Fibroblast of pulmonary artery (primary cell): ENCODE results near the gene SIGLEC14.

Source experiments
- DNase-seq: peaks from one replicate; pipeline ENCODE4 v3.0.0-alpha.2; 2010; ENCODE audit warnings: low read depth
- H3K4me3 ChIP-seq: replicated peaks from 2 replicates; pipeline ENCODE4 v1.5.1; 2011; ENCODE audit warnings: low read depth, mild to moderate bottlenecking, control low read depth, low read length, moderate library complexity
- CTCF ChIP-seq: IDR thresholded peaks from 2 replicates; pipeline ENCODE4 v1.5.1; 2011; ENCODE audit warnings: mild to moderate bottlenecking, control low read depth, low read length, inconsistent platforms; ENCODE audit errors: missing control alignments

The SIGLEC14 gene

GRCh38 chr19:51668216-51668615 lies 21.6 kb upstream of the SIGLEC14 start:
- TF ChIP-seq CTCF, result no peak
- DNase-seq, result no peak
- no peak overlapping the region for H3K4me3 ChIP-seq

GRCh38 chr19:51664997-51665396 lies 18.4 kb upstream of the SIGLEC14 start:
- DNase-seq, result no peak
- peak; percentile 22 for TF ChIP-seq CTCF
- no peak overlapping the region for H3K4me3 ChIP-seq

GRCh38 chr19:51664131-51664530 lies 17.5 kb upstream of the SIGLEC14 start:
- no peak for DNase-seq

GRCh38 chr19:51663650-51664049 lies 17.0 kb upstream of the SIGLEC14 start:
- no peak overlapping the region for H3K4me3 ChIP-seq
- no peak for DNase-seq
- TF ChIP-seq CTCF, result no peak

More at GRCh38 chr19:51664131-51664530, 17.5 kb upstream of the SIGLEC14 start:
- TF ChIP-seq CTCF, result no peak
- no peak overlapping the region for H3K4me3 ChIP-seq

GRCh38 chr19:51660975-51661600 lies 14.5 kb upstream of the SIGLEC14 start:
- DNase-seq, result peak; percentile 88
- TF ChIP-seq CTCF, result peak; percentile 76
- no peak overlapping the region for H3K4me3 ChIP-seq

- DNase-seq, result no peak
- H3K4me3 ChIP-seq, result no peak overlapping the region
- TF ChIP-seq CTCF, result no peak
Observed at GRCh38 chr19:51654783-51655182, 8.2 kb upstream of the SIGLEC14 start.

- DNase-seq, result no peak
- no peak overlapping the region for H3K4me3 ChIP-seq
- no peak for TF ChIP-seq CTCF
Observed at GRCh38 chr19:51653162-51653561, 6.5 kb upstream of the SIGLEC14 start.
